Measurements from ENCODE around the gene ATP2A2.

Gene ATP2A2

DNA sequence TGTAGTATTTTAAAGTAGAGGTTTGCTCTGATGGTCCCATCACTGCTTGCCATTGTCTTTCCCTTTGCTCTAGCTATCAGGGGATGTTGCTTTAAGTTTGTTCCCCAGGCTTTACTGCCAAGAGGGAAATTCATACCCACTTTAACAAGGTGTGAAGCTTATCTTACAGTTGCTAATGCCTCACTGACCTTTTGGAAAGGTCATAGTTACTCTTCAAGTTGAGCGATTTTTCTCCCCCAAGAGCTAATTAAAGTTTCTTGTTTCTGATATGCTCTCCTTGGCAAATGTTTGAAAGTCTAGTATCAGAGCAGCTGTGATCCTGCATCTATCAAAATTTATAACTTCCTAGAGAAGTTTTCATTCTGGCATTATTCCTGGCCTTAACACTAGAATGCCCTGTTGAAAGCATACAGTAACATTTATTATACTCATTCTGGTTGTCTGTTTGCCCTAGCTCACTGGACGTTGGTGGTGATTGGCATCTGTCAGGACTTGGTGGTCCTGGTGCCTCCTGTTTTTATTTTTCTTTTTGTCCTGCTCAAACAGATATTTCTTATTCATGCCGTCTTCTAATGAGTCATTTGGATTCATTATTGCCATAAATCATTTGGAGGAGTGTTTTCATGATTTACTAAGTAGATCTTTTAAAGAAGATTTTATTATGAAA, 8.1 kb downstream of the ATP2A2 start:
- H3K36me3 Mint-ChIP-seq (ENCODE audit: insufficient read depth) = peaks cover 69% of the 10 kb centered on the region
- ATAC-seq (replicated peaks) (no peak), DNase-seq (no peak)
- peaks cover 45 to 47% of the 10 kb centered on the region in 2 donors for H3K4me1 Mint-ChIP-seq (ENCODE audit: low read depth in 2 of 2)
- H3K4me3 Mint-ChIP-seq = peak overlapping the region in 1 of 2 donors; percentile 8
- H3K27me3 Mint-ChIP-seq = no peaks in the 10 kb centered on the region
- H3K9me3 Mint-ChIP-seq = no peaks in the 10 kb centered on the region
- peak overlapping the region; percentile 38 for H3K27ac Mint-ChIP-seq

DNA sequence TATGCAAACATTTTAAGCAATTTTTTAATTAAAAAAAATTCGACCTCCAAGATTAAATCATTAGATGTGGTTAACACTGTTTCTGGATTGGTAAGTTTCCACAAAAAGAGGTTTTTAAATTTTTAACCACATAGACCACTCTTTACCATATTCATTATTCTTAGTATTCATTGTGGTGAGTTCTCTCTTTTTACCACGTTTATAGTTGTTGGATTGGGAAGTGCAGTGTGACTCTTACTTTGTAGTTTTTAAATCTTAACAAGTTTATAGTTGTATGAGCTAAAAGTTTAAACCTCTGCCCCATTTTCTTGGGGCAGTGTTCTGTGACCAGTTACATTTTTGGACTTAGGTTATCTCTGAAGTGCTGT, 8.6 kb downstream of the ATP2A2 start:
- no peak for ATAC-seq (replicated peaks)

DNA sequence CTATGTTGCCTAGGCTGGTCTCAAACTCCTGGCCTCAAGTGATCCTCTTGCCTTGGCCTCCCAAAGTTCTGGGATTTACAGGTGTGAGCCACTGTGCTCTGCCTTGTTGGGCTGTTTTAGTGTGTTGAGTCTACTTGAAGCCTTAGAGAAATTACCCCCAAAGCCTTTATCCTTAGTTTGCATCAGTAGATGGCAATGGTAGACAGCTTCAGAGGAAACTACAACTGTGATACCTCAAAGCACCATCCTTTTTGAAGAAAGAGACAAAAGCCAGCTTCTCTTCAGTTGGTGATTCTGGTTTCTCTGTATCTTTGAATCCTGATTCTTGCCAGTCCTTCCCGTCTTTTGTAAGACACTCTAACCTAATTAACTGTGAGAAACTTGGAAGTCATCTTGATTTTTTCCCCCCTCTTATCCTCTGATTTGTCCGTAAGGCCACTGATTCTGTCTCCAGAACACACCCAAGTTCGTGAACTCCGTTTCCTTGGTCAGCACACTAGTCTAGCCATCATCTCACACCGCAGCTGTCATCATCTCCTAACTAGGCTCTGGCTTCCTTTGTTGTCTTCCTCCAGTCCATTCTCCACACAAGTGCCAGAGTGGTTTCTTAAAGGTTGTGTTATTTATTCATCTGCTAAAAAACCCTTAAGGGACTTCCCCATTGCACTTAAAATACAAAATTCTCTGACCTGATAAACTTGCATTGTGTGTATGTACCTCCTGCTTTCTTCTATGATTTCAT, 20.2 kb downstream of the ATP2A2 start:
- H3K36me3 Mint-ChIP-seq (ENCODE audit: insufficient read depth) = peaks cover 82% of the 10 kb centered on the region
- peak; percentile 74 for ATAC-seq (replicated peaks)
- DNase-seq = no peak

More for the DNA sequence above, 8.6 kb downstream of the ATP2A2 start:
- peaks cover 41 to 42% of the 10 kb centered on the region in 2 donors for H3K4me1 Mint-ChIP-seq (ENCODE audit: low read depth in 2 of 2)
- no peaks in the 10 kb centered on the region for H3K9me3 Mint-ChIP-seq
- H3K27ac Mint-ChIP-seq = peak overlapping the region; percentile 38
- no peak overlapping the region for H3K4me3 Mint-ChIP-seq
- DNase-seq = no peak
- no peaks in the 10 kb centered on the region for H3K27me3 Mint-ChIP-seq
- peaks cover 74% of the 10 kb centered on the region for H3K36me3 Mint-ChIP-seq (ENCODE audit: insufficient read depth)

DNA sequence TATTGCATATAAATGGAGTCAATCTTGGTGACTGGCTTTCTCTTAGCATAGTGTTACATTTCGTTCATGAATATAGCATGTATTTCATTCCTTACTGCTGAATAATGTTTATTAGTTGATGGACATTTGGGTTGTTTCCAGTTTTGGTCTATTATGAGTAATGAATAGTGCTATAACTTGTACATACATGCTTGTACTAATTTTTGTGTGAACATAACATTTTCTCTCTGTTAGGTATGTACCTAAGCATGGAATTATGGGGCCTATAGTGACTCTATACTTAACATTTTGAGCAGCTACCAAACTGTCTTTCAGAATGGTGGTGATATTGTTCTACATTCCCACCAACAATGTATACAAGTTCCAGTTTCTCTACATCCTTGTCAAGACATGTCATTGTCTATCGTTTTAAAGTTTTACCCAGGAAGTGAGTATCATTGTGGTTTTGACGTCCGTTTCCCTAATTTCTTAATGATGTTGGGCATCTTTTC, 23.1 kb downstream of the ATP2A2 start:
- peaks cover 55 to 72% of the 10 kb centered on the region in 2 donors for H3K4me1 Mint-ChIP-seq (ENCODE audit: low read depth in 2 of 2)
- ATAC-seq (replicated peaks) = no peak

More for the DNA sequence above, 20.2 kb downstream of the ATP2A2 start:
- H3K27ac Mint-ChIP-seq = peak overlapping the region; percentile 62 to 76
- no peaks in the 10 kb centered on the region for H3K27me3 Mint-ChIP-seq
- peaks cover 36 to 52% of the 10 kb centered on the region in 2 donors for H3K4me1 Mint-ChIP-seq (ENCODE audit: low read depth in 2 of 2)
- H3K9me3 Mint-ChIP-seq = no peaks in the 10 kb centered on the region
- peak overlapping the region in 1 of 2 donors; percentile 52 for H3K4me3 Mint-ChIP-seq

DNA sequence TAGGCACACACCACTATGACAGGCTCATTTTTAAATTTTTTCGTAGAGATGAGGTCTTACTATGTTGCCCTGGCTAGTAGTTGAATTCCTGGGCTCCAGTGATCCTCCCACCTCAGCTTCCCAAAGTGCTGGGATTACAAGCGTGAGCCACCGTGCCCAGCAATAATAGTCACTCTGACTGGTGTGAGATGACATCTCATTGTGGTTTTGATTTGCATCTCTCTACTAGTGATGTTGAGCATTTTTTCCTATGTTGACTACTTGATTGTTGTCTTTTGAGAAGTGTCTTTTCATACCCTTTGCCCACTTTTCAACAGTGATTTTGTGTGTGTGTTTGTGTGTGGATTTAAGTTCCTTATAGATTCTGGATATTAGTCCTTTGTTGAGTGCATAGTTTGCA, 26.3 kb downstream of the ATP2A2 start:
- DNase-seq (no peak), ATAC-seq (replicated peaks) (no peak)
- H3K4me1 Mint-ChIP-seq (ENCODE audit: low read depth in 2 of 2) = peaks cover 50 to 53% of the 10 kb centered on the region in 2 donors
- H3K27ac Mint-ChIP-seq = peak overlapping the region; percentile 26 to 67
- no peaks in the 10 kb centered on the region for H3K9me3 Mint-ChIP-seq
- peak overlapping the region; percentile 23 to 40 for H3K4me3 Mint-ChIP-seq
- peaks cover 58% of the 10 kb centered on the region for H3K36me3 Mint-ChIP-seq (ENCODE audit: insufficient read depth)
- H3K27me3 Mint-ChIP-seq = no peaks in the 10 kb centered on the region

More for the DNA sequence above, 23.1 kb downstream of the ATP2A2 start:
- no peaks in the 10 kb centered on the region for H3K27me3 Mint-ChIP-seq
- H3K4me3 Mint-ChIP-seq = no peak overlapping the region
- H3K27ac Mint-ChIP-seq = peak overlapping the region; percentile 55 to 63
- peaks cover 77% of the 10 kb centered on the region for H3K36me3 Mint-ChIP-seq (ENCODE audit: insufficient read depth)
- no peaks in the 10 kb centered on the region for H3K9me3 Mint-ChIP-seq
- DNase-seq = no peak

DNA sequence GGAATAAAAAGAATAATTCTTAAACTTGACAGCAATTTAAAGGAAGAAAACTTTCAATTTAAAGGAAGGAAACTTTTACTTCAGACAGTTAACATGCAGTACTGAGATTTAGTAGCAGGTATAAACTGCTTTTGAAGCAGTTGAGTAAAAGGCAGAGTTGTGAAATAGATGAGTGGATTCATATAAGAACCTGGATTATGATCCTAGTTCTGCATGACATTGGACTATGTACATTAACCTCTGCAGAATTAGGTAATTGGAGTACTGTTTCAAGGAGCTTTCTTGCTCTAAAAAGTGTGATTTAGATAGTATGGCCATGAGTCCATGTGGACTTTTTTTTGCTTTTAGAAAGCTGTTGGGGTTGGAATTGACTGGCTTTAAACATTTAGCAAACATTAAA, 29.7 kb downstream of the ATP2A2 start:
- peaks cover 55% of the 10 kb centered on the region for H3K36me3 Mint-ChIP-seq (ENCODE audit: insufficient read depth)
- H3K4me1 Mint-ChIP-seq (ENCODE audit: low read depth in 2 of 2) = peaks cover 45 to 49% of the 10 kb centered on the region in 2 donors
- no peaks in the 10 kb centered on the region for H3K9me3 Mint-ChIP-seq
- H3K4me3 Mint-ChIP-seq = peak overlapping the region in 1 of 2 donors; percentile 6
- H3K27me3 Mint-ChIP-seq = no peaks in the 10 kb centered on the region
- DNase-seq (no peak), ATAC-seq (replicated peaks) (no peak)
- peak overlapping the region; percentile 28 to 65 for H3K27ac Mint-ChIP-seq

DNA sequence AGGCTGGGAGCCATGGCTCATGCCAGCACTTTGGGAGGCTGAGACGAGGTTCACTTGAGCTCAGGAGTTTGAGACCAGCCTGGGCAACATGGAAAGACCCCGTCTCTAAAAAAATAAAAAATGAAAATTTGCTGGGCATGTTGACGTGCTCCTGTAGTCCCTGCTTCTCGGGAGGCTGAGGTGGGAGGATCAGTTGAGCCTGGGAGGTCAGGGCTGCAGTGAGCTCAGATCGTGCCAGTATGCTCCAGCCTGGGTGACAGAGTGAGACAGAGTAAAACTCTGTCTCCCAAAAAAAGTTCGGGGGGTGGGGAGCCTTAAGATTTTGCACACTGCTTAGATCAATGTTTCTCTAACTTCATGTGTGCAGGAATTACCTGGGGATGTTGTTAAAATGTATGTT, 30.9 kb downstream of the ATP2A2 start:
- ATAC-seq (replicated peaks) (no peak), DNase-seq (no peak)
- H3K27me3 Mint-ChIP-seq = no peaks in the 10 kb centered on the region
- peaks cover 44% of the 10 kb centered on the region for H3K36me3 Mint-ChIP-seq (ENCODE audit: insufficient read depth)
- H3K27ac Mint-ChIP-seq = peak overlapping the region in 1 of 2 donors; percentile 68
- peak overlapping the region in 1 of 2 donors; percentile 22 for H3K4me3 Mint-ChIP-seq
- H3K4me1 Mint-ChIP-seq (ENCODE audit: low read depth in 2 of 2) = peaks cover 45 to 50% of the 10 kb centered on the region in 2 donors
- H3K9me3 Mint-ChIP-seq = no peaks in the 10 kb centered on the region

DNA sequence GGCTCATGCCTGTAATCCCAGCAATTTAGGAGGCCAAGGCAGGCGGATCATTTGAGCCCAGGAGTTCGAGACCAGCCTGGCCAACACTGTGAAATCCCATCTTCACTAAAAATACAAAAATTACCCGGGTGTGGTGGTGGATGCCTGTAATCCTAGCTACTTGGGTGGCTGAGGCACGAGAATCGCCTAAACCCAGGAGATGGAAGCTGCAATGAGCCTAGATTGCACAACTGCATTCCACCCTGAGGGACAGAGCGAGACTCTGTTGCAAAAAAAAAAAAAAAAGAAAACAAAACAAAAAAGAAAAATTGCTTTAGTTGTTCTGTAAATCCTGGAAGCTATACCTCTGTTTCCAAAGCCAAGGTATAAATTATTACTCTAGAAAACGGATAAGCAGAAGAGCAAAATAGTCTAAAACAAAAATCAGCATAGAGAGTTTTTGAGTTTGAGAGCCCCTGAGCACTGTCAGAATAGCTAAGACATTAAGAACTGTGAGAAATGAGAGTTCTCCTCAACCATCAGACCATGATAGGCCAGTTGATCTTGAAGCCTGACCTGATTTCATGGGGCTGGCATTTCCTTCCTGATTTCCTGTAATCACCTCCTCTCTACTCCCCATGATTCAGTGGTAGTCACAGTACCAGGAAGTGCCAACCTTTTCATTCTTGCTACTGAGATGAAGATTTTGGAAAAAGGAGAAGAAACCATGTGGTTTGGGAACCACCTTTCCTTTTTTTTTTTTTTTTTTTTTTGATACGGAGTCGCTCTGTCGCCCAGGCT, 31.7 kb downstream of the ATP2A2 start:
- DNase-seq = no peak
- no peaks in the 10 kb centered on the region for H3K9me3 Mint-ChIP-seq
- peak overlapping the region; percentile 55 to 68 for H3K27ac Mint-ChIP-seq
- H3K36me3 Mint-ChIP-seq (ENCODE audit: insufficient read depth) = peaks cover 37% of the 10 kb centered on the region
- H3K4me1 Mint-ChIP-seq (ENCODE audit: low read depth in 2 of 2) = peaks cover 37 to 42% of the 10 kb centered on the region in 2 donors
- H3K27me3 Mint-ChIP-seq = no peaks in the 10 kb centered on the region
- peak; percentile 87 for ATAC-seq (replicated peaks)
- peak overlapping the region; percentile 22 to 66 for H3K4me3 Mint-ChIP-seq

DNA sequence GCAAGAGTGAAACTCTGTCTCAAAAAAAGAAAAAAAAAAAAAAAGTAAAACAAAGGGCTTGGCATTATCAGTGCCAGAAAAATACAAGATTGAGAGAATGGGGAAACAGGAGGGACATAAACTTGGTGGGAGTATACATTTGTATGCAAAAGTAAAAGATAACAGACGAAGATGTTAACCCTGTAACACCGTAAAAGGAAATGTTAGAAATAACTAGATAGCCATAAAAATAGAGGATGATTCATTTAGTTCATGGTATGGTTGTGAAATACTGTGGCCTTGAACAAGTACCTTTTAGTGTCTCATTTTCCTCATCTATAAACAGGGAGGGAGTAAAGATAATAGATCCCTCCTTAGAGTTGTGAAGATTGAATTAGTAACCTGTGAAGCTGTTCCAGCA, 33.3 kb downstream of the ATP2A2 start:
- H3K27me3 Mint-ChIP-seq = no peaks in the 10 kb centered on the region
- ATAC-seq (replicated peaks) (no peak), DNase-seq (no peak)
- no peaks in the 10 kb centered on the region for H3K9me3 Mint-ChIP-seq
- H3K27ac Mint-ChIP-seq = peak overlapping the region; percentile 56 to 65
- peaks cover 25 to 31% of the 10 kb centered on the region in 2 donors for H3K4me1 Mint-ChIP-seq (ENCODE audit: low read depth in 2 of 2)
- peaks cover 34% of the 10 kb centered on the region for H3K36me3 Mint-ChIP-seq (ENCODE audit: insufficient read depth)
- peak overlapping the region in 1 of 2 donors; percentile 33 for H3K4me3 Mint-ChIP-seq

DNA sequence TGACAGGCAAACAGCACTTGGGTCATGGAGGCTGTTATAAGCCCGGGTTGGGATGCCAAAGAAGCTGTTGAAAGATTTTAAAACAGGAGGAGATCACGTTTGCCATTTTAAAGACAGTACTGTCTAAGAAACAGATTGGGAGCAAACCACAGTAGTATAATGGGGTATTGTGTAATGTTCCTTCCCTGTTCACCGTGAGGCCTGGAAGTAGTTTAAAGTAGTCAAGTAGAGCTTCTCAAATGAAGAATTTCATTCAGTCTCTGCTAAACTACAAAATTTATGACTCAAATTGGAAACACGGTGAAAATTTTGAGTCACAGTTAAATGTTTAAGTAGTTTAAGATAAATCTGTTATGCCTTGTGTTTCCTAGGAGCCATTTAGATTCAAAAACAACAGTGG, 35.8 kb downstream of the ATP2A2 start:
- Mint-ChIP-seq H3K4me3 (no peak overlapping the region), H3K27ac (peak overlapping the region; percentile 23 to 33)
- DNase-seq = no peak

DNA sequence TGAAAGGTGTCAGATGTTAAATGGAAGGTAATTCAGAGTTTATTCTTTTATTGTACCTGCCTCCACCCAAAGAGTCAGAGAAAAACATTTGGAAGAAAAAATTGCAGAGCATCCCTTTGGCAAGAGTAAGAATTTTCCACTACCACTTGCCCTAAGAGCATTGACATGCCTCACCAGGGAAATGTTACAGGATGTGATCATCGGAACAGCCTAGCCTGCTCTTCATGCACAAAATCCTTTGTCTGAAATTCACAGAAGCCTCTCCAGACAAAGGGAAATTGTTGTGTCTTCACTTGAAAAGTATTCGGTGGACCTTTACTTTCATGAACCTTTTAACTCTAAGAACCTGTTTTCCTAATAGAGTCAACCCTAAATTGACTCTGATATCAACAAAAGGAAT, 36.9 kb downstream of the ATP2A2 start:
- H3K27ac Mint-ChIP-seq = peak overlapping the region; percentile 36 to 41
- no peaks in the 10 kb centered on the region for H3K27me3 Mint-ChIP-seq
- H3K9me3 Mint-ChIP-seq = no peaks in the 10 kb centered on the region
- DNase-seq (no peak), ATAC-seq (replicated peaks) (no peak)
- no peak overlapping the region for H3K4me3 Mint-ChIP-seq
- peaks cover 21 to 22% of the 10 kb centered on the region in 2 donors for H3K4me1 Mint-ChIP-seq (ENCODE audit: low read depth in 2 of 2)
- H3K36me3 Mint-ChIP-seq (ENCODE audit: insufficient read depth) = peaks cover 37% of the 10 kb centered on the region

More for the DNA sequence above, 35.8 kb downstream of the ATP2A2 start:
- no peak for ATAC-seq (replicated peaks)
- Mint-ChIP-seq H3K9me3 (no peaks in the 10 kb centered on the region), H3K36me3 (ENCODE audit: insufficient read depth) (peaks cover 35% of the 10 kb centered on the region), H3K27me3 (no peaks in the 10 kb centered on the region), H3K4me1 (ENCODE audit: low read depth in 2 of 2) (peaks cover 28 to 32% of the 10 kb centered on the region in 2 donors)

DNA sequence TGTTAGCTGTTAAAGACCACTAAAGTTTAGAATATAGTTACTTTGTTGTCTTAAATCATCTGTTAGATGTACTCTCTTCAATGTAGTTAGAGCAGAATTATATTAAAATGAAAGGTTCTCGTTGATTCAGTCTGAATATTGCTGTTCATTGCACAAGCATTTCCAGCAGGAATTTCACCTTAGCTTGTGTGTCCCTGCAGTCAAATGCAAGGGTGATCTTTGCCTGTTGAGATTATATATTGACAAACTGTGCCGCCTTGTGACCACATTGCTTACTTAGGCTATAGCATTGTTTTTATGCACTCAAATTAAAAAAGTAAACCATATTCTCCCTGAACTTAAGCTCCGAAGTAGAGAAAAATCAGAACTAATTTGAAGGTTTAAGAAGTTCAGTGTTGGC, 39.5 kb downstream of the ATP2A2 start:
- no peaks in the 10 kb centered on the region for H3K27me3 Mint-ChIP-seq
- no peak overlapping the region for H3K4me3 Mint-ChIP-seq
- H3K27ac Mint-ChIP-seq = peak overlapping the region; percentile 64 to 71
- H3K9me3 Mint-ChIP-seq = no peaks in the 10 kb centered on the region
- ATAC-seq (replicated peaks) (no peak), DNase-seq (no peak)
- peaks cover 12 to 16% of the 10 kb centered on the region in 2 donors for H3K4me1 Mint-ChIP-seq (ENCODE audit: low read depth in 2 of 2)
- H3K36me3 Mint-ChIP-seq (ENCODE audit: insufficient read depth) = peaks cover 44% of the 10 kb centered on the region

DNA sequence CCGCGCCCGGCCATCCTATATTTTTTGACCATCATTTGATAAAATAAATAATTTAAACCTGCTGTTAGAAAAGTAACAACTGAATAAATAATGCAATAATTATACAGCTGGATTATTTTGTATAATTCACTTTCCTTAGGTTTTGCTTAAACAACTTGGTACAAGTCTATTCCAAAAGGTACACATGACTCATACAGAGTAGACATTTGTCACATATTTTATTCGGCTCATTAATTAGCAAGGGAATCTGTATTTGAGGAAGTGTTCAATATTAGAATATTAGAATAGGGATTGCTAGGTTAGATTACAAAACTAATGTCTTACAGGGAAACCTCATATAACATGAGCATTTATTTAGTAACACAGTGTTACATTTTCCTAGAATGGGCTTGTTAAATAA, 48.7 kb downstream of the ATP2A2 start:
- no peak overlapping the region for H3K27ac Mint-ChIP-seq
- no peak for ATAC-seq (replicated peaks)
- H3K4me3 Mint-ChIP-seq = no peak overlapping the region
- H3K27me3 Mint-ChIP-seq = no peaks in the 10 kb centered on the region
- no peak for DNase-seq
- peaks cover 7 to 29% of the 10 kb centered on the region in 2 donors for H3K4me1 Mint-ChIP-seq (ENCODE audit: low read depth in 2 of 2)
- H3K36me3 Mint-ChIP-seq (ENCODE audit: insufficient read depth) = peaks cover 82% of the 10 kb centered on the region
- no peaks in the 10 kb centered on the region for H3K9me3 Mint-ChIP-seq

Data from effector memory CD8-positive, alpha-beta T cell (primary cell).